ENCODE data around the gene SIN3B.

The SIN3B gene

GRCh38 chr19:16836115-16837034, 7.2 kb downstream of the SIN3B start:
- H3K4me2 ChIP-seq (ENCODE audit: low read length): no peak overlapping the region
- no peaks in the 10 kb centered on the region for H3K4me1 ChIP-seq
- no peak for TF ChIP-seq CTCF (IDR thresholded peaks at IDR 0.05)
- no peaks in the 10 kb centered on the region for H3K9me3 ChIP-seq (ENCODE audit: control insufficient read depth, low read length)
- no peaks in the 10 kb centered on the region for H3K27me3 ChIP-seq (ENCODE audit: control insufficient read depth, insufficient read depth, low read length)
- no peaks in the 10 kb centered on the region for H3K36me3 ChIP-seq (ENCODE audit: control insufficient read depth, insufficient read depth, low read length)
- no peak overlapping the region for H3K4me3 ChIP-seq (ENCODE audit: low read depth, low read length)
- H3K79me2 ChIP-seq: peaks cover 24% of the 10 kb centered on the region
- H3K27ac ChIP-seq: no peak overlapping the region
- no peak overlapping the region for H2AFZ ChIP-seq
- no peak overlapping the region for H3K9ac ChIP-seq

- Histone ChIP-seq H3K27me3 (ENCODE audit: control insufficient read depth, insufficient read depth, low read length) (no peaks in the 10 kb centered on the region), H3K9ac (no peak overlapping the region), H3K9me3 (ENCODE audit: control insufficient read depth, low read length) (no peaks in the 10 kb centered on the region), H2AFZ (no peak overlapping the region), H3K4me1 (no peaks in the 10 kb centered on the region), H3K27ac (no peak overlapping the region), H3K36me3 (ENCODE audit: control insufficient read depth, insufficient read depth, low read length) (no peaks in the 10 kb centered on the region), H3K4me3 (ENCODE audit: low read depth, low read length) (no peak overlapping the region), H3K4me2 (ENCODE audit: low read length) (no peak overlapping the region), H3K79me2 (peaks cover 24% of the 10 kb centered on the region)
- TF ChIP-seq CTCF (IDR thresholded peaks at IDR 0.05): no peak
These were observed 7.8 kb downstream of the SIN3B start for GRCh38 chr19:16837035-16837362.

DNA sequence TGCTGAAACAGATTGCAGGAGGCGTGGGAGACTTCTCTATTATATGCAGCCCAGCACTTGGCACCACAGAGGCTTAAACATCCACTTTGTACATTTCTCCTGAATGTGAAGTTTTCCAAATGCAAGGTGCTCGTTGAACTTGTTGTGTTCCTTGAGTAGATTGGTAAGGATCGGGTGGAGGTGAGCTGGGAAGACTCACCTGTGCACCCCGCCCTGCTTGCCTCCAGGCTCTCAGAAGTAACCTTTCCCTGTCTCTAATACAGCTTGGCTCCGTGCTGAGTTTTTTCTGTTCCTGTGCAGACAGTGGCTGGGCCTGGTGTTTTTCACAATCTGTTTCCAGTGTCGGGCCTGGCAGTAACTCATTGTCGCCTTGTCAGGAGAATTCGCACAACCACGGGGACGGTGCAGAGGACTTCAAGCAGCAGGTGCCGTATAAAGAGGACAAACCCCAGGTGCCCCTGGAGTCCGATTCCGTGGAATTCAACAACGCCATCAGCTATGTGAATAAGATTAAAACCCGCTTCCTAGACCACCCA, 12.3 kb downstream of the SIN3B start:
- Histone ChIP-seq H3K27ac (no peak overlapping the region), H3K4me1 (no peaks in the 10 kb centered on the region), H3K79me2 (peaks cover 24% of the 10 kb centered on the region), H3K27me3 (ENCODE audit: control insufficient read depth, insufficient read depth, low read length) (no peaks in the 10 kb centered on the region), H3K36me3 (ENCODE audit: control insufficient read depth, insufficient read depth, low read length) (no peaks in the 10 kb centered on the region), H3K9ac (no peak overlapping the region), H3K9me3 (ENCODE audit: control insufficient read depth, low read length) (no peaks in the 10 kb centered on the region), H3K4me2 (ENCODE audit: low read length) (no peak overlapping the region), H2AFZ (no peak overlapping the region), H3K4me3 (ENCODE audit: low read depth, low read length) (no peak overlapping the region)
- no peak for TF ChIP-seq CTCF (IDR thresholded peaks at IDR 0.05)

DNA sequence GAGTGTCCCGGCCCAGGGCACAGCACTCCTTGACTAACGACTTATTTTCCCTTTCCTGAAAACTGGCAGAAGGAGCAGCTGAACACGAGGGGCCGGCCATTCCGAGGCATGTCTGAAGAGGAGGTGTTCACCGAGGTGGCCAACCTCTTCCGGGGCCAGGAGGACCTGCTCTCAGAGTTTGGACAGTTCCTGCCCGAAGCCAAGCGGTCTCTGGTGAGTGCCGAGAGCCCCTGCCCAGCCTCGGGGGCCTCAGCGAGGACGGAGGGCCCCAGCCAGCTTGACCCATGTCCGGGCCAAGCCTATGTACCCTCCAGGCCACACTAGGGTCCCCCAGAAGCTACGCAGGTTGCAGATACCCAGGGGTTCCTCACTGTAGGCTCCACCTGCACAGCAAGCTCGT, 17.7 kb downstream of the SIN3B start:
- no peak overlapping the region for H3K4me2 ChIP-seq (ENCODE audit: low read length)
- H3K79me2 ChIP-seq: peaks cover 5% of the 10 kb centered on the region
- H3K36me3 ChIP-seq (ENCODE audit: control insufficient read depth, insufficient read depth, low read length): no peaks in the 10 kb centered on the region
- H3K9ac ChIP-seq: no peak overlapping the region
- no peak overlapping the region for H3K4me3 ChIP-seq (ENCODE audit: low read depth, low read length)
- H3K27ac ChIP-seq: no peak overlapping the region
- no peak overlapping the region for H2AFZ ChIP-seq
- no peaks in the 10 kb centered on the region for H3K9me3 ChIP-seq (ENCODE audit: control insufficient read depth, low read length)
- no peaks in the 10 kb centered on the region for H3K27me3 ChIP-seq (ENCODE audit: control insufficient read depth, insufficient read depth, low read length)
- TF ChIP-seq CTCF (IDR thresholded peaks at IDR 0.05): no peak
- no peaks in the 10 kb centered on the region for H3K4me1 ChIP-seq

- Histone ChIP-seq H2AFZ (no peak overlapping the region), H3K27me3 (ENCODE audit: control insufficient read depth, insufficient read depth, low read length) (no peaks in the 10 kb centered on the region), H3K4me2 (ENCODE audit: low read length) (no peak overlapping the region), H3K4me1 (no peaks in the 10 kb centered on the region), H3K79me2 (peaks cover 4% of the 10 kb centered on the region), H3K36me3 (ENCODE audit: control insufficient read depth, insufficient read depth, low read length) (no peaks in the 10 kb centered on the region), H3K4me3 (ENCODE audit: low read depth, low read length) (no peak overlapping the region), H3K9me3 (ENCODE audit: control insufficient read depth, low read length) (no peaks in the 10 kb centered on the region), H3K27ac (no peak overlapping the region), H3K9ac (no peak overlapping the region)
- no peak for TF ChIP-seq CTCF (IDR thresholded peaks at IDR 0.05)
These were observed 18.2 kb downstream of the SIN3B start for GRCh38 chr19:16847430-16847829.

Measured in parathyroid adenoma (tissue), 2 donors.